ENCODE data around the gene ZFYVE28.

Gene ZFYVE28

DNA sequence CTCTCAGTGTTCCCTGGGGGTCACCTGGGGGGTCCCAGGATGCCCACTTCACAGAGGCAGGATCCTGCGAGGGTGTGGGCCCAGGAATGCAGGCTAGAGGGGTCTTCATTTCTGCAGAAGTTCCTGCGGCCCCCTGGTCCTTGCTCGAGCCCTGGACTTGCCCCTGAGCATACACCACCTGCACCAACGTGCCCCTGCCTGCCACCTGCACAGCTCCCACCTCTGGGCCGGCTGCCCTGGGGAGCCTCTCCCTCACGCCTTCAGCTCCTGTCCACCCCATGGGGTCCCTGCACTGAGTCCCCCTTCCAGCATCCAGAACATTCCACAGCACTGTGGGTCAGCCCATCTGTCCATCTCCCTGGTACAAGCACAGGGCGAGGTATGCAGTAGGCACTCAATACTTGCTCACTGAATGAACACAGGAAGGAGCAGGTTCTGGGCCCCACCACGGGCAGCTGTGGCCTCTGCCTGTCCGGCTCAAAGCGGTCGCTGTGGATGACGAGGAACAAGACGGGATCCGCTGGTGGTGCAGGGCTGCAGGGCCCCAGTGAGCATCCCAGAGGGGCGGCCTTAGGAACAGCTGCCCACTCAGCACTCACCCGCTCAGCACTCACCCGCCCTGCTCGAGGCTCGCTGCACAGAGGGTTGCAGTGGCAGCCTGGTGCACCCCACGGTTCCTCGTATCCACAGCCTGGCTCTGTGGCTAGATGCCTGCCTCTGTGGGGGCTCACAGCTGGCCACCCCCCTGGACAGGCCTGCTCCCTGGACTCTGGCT lies 86.1 kb downstream of the ZFYVE28 start:
- DNase-seq (ENCODE audit: low read depth) = no peak

DNA sequence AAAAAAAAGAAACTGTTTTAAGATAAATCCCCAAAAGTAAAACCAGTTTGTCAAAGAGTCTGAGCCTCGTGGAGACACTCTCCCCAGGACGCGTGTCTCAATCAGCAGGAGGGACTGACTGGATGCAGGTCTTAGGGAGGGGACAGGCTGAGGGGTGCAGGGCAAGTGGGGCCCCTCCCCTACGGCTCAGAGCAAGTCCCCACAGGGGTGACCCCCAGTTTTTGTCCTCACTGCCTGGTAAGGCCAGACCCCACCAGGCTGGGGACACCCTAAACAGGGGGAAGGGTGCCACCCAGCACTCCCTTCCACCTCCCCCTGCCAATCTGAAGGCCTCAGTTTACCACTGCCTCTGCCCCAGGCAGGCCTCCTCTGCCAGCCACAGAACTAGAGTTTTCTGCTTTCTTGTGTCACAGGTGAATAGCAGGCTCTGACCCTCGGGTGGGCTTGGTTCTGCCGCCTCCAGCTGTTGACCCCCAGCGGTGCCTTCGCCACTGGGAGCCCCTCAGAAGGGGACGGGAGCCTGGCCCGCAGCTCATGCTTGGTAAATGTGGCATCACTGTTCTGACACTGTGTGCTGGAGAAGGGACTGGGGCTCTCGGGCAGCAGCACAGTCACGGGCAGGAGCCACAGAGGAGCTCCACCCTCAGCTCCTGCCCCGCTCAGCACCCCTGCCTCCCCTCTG lies 86.8 kb downstream of the ZFYVE28 start:
- no peak for DNase-seq (ENCODE audit: low read depth)

DNA sequence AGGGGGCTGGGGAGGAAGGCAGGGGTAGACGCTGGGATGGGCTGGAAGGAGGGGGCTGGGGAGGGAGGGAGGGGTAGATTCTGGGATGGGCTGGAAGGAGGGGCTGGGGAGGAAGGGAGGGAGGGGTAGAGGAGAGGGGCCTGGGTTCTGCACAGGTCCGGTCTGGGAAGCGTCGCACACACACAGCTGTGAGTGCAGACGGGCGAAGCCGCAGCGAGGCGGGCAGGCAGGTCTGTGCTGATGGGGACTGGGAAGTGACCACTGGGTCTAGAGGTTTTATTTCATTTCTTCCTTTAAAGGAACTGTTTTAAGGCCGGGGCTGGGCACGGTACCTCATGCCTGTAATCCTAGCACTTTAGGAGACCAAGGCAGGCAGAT lies 87.4 kb downstream of the ZFYVE28 start:
- DNase-seq (ENCODE audit: low read depth) = no peak

DNA sequence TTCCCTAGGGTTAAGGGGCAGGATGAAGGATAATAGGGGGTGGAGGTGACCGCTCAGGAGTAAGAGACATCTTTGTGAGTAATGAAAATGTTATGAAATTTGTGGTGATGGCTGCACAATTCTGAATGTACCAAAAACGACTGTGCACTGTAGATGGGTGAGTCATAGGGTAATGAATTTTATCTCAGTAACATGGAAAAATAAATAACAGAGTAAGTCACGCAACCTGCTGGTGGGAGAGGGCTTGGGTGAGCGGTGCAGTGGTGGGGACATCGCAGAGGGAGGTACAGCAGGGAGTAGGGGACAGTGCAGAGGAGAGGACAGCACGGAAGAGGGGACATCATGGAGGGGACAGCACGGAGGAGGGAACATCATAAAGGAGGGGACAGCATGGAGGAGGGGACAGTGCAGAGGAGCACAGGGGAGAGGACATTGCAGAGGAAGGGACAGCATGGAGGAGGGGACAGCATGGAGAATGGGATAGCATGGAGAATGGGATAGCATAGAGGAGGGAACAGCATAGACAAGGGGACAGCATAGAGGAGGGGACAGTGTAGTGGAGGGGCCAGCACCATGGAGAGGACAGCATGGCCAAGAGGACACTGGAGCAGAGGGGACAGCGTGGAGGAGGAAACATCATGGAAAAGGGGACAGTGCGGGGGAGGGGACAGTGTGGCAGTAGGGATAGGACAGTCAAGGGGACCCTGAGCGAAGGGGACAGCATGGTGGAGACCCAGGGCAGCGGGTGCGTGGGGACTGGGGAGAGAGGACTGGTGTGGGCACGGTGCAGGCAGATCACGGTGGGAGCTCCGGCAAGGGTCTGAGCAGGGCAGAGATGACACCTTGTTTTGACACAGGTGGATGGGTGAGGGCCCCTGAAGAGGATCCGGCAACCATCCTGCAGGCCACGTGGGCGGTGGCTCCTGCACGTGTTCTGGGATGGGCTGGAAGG lies 88.1 kb downstream of the ZFYVE28 start:
- no peak for DNase-seq (ENCODE audit: low read depth)

DNA sequence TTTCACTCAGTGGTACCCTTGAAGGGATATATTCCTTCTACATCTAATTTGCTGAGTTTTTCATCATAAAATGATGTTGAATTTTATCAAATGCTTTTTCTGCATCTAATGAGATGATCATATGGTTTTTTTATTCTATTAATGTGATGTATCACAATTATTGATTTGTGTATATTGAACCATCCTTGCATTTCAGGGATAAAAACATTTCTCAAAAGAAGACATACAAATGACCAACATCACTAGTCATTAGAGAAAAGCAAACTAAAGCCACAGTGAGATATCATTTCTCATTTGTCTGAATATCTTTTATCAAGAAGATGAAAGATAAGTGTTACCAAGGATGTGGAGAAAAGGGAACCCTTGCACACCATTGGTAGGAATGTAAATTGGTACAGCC lies 90.9 kb downstream of the ZFYVE28 start:
- DNase-seq (ENCODE audit: low read depth) = no peak

DNA sequence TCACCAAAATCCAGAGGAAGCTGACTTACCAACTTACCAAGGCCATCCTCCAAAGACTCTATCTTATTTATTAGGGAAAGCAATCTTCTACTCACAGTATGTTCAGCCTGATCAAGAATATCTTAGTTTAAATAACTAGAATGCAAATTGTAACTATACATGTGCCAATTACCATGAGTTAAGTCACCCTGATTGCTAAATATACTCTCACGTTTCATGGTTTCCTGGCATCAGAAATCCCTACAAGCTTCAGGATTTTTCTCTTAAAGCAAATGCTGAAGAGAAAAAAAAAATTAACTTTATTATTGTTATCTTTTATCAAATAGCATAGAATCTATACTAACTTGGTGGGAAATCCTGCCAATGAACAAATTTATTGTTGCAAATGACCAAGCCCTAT lies 93.6 kb downstream of the ZFYVE28 start:
- no peak for DNase-seq (ENCODE audit: low read depth)

DNA sequence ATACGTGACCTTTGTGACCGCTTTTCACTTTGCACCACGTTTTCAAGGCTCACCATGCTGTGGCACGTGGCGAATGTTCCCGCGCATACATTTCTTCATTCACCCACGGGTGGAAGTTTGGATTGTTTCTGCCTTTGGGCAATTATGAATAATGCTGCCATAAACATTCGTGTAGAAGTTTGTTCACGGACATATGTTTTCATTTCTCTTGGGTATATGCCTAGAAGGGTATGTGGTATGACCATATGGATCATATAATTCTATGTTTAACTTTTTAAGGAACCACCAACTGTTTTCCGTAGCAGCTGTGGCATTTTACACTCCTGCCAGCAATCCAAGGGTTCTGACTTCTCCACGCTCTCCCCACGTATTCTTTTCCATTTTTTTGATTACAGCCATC lies 95.6 kb downstream of the ZFYVE28 start:
- DNase-seq (ENCODE audit: low read depth) = no peak

DNA sequence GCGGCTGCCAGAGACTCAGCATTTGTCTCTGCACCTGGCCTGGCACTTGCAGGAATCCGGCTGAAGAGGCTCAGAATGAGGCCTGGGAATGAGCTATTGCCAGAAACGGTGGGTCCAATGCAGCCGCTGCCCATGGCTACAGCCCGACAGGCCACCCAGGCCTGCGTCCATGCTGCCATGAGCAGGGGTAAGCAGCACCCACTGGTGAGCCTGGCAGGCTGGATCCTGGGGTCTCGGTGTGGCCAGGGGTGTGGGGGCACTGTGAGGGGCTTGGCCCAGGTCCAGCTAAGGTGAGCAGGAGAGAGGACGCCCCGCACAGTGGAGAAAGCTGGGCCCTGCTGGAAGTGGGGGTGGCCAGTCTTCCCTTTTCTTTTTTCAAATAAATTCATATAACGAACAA lies 96.2 kb downstream of the ZFYVE28 start:
- no peak for DNase-seq (ENCODE audit: low read depth)

DNA sequence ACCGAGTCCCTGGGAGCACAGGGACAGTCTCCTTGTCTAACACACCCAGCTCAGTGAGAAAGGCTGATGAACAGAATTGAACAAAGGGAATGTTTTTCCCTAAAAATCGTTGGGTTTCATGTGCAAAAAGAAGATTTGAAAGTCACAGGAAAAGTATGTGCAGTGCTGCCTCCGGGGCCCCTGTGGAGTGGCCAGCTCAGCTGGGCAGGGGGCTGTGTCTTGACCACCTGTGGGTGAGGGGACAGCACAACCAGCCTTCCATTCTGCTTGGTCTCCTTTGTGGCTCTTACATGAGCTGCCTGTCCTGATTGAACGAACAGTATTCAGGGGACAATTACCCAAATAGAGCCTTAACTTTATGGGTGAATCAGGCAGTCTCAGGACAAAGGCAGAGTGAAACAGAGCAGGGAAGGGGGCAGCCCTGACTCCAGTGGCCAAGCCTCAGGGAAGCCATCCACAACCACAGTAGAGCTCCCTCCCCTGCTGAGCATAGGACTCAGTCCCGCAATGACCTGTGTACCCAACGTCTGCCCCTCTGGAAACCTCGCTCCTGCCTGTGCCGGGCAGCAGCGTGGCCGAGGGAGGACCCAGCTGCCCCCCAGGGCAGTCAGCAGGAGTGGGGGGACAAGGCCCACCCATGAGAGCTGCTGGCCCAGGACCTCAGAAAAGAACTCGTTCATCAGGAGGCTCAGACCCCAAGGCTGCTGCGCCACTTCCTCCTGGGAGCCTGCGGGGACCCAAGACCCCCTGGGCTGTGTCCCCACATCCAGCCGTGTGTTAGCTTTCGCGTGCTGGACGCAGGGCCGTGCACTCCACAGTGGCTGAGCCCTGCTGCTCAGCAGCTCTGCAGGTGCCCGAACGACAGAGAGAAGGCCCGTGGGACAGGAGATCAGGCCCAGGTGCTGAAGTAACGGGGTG lies 96.9 kb downstream of the ZFYVE28 start:
- no peak for DNase-seq (ENCODE audit: low read depth)

DNA sequence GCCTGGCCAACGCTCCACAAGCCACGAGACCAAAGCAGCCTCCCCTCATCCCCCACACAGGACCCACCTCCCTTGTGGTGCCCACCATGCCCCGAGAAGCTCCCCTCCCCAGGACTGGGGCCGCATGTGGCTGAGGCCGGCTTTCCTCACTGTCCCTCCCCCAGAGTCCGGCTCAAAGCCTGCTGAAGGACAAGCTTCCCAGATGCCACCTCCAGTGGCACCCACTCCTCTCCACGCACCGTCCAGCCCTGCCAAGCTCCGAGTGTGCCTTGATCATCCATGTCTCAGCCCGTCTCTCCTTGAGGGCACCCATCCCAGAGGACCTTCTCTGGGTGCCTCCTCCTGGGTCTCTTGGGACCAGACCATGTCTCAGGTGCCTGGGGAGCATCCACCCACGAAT lies 97.7 kb downstream of the ZFYVE28 start:
- DNase-seq (ENCODE audit: low read depth) = no peak

DNA sequence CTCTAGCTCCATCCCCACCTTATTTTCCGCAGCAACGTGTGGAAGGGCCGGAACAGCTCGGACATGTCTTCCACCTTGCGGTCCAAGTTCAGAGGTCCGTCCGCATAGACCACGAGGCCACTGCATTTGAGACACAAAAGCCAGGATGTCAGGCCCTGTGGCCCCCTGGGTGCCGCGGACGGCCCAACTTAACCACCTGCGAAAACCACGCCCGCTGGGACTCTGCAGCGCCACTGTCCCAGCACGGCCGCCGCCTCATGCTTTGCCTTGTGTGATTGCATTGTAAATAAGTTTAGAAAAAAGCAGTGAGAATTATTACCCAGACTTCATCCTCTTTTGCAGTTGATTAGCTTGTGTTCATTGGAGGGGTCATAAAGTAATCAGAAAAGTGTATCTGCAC lies 98.3 kb downstream of the ZFYVE28 start:
- DNase-seq (ENCODE audit: low read depth) = no peak

DNA sequence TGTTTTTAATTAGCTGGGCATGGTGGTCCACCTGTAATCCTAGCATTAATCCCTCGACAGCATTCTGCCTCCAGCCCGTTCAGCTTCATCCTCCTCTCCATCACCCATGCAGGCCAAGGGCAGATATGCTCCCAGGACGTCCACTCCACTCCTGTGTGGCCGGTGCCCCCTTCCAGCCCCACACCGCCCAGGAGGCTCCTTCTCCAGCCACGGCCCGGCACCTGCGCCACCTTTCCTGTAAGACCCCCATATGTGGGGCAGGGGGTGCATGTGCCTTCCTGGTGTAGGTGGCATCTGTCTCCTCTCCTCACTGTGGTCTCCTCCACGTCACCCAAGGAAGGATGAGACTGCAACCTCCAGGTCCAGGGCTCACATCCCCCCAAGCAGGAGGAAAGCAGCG lies 99.6 kb downstream of the ZFYVE28 start:
- DNase-seq (ENCODE audit: low read depth) = no peak

DNA sequence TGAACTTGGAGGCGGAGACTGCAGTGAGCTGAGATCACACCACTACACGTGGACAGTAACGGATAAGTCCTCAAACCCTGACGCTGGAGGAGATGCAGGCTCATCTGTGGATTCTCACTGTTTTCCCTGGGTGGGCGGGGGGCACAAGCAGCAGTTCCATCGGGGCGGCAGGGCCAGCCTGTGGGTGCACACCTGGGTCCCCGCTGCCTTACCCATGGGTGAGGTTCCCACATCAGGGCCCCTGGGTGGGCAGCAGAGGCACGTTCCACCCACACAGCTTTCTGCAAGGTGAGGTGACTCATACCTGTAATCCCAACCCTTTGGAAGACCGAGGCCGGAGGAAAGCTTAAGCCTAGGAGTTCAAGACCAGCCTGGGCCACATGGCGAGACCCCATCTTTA lies 100.0 kb downstream of the ZFYVE28 start:
- DNase-seq (ENCODE audit: low read depth) = no peak

DNA sequence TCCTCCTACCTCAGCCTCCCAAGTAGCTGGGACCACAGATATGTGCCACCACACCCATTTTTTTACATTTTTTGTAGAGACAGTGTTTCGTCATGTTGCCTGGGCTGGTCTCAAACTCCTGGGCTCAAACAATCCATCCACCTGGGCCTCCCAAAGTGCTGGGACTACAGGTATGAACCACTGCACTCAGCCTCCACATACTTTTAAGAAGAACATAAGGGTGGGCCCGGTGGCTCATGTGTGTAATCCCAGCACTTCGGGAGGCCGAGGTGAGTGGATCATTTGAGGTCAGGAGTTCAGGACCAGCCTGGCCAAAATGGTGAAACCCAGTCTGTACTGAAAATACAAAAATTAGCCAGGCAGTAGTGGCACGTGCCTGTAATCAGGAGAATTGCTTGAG lies 105.1 kb downstream of the ZFYVE28 start:
- no peak for DNase-seq (ENCODE audit: low read depth)

DNA sequence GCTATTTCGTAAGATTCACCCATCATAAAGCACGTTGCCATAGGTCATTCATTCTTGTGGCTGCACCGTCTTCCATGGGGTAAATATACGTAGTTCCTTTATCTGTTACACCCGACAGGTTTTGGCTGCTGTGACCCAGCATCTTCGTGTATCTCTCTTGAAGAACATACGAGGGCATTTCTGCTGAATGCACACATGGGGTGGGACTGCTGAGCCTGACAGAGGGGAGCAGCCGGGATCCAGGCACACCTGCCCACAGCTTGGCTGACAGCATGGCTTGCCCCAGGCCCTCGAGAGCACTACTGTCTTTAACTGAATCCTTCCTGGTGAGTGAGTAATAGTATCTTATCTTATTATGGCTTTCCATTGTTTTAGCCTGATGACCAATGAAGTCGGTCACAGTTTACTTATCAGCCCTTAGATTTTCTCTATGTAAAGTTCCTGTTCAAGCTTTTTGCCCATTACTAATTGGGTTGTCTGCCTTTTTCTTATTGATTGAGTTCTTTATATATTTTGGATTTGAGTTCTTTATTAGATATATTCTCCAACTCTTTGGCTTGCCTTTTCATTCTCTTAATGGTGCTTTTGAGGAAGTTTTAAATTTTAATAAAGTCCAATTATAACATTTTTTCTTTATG lies 111.6 kb downstream of the ZFYVE28 start:
- no peak for DNase-seq (ENCODE audit: low read depth)

DNA sequence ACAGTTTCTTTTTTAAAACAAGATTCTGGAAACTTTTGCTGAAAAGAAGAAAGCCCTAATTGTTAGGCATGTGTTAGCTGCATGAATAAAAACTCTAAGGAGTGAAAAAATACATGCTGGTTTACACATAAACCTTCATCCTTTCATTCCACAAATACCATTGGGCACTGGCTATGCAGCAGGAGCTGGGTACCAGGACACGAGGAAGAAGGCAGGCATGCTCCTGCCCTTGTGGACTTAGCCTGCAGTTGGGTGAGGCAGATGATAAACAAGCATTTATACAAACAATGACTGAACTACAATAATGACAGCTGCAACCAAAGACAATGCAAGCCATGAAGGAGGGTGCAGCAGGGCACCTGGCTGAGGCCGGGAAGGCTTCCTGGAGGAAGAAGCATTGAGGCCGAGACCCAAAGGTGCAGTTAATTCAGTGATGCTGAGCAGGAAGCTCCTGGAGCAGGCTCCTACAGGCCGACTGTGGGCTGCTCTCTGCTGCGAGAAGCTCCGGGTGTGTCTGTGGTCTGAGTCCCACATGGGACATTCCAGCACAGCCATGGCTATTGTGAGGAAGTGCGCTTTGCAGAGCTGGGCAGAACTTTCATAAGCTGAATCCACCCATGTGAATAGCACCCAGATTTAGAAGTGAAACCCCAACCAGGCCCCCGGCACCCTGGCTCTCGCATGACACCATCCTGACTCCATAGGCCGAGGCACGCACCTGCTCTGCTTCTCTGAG lies 112.5 kb downstream of the ZFYVE28 start:
- no peak for DNase-seq (ENCODE audit: low read depth)

DNA sequence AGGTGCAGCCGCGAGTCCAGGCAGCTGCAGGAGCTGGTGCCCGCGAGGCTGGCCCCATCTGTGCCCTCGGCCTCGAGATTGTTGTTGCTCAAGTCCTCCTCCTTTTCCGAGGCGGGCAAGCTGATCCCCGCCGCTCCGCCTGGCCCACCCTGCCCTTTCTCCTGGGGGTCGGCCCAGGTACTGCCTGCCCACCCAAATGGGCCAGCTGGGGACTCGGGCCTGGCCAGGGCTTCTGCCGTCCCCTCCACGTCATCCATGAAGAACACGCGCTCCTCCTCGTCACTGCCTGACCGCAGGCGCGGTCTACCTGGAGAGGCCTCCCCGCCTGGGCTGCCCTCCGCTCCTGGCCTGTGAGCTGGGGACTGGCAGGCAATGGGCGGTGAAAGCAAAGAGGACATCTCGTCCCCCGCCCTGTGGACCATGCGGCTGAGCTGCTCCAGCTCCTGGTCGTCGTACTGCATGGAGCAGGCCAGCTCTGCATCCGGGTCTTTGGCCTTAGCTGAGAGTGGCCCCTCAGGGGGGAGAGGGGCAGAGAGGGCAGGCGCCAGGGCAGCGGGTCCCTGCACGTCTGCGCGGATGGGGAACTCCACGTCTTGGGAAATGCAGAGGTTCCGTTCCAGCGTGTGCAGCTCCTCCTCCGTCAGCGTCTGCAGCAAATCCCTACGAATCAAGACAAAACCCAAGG lies 113.4 kb downstream of the ZFYVE28 start:
- no peak for DNase-seq (ENCODE audit: low read depth)

DNA sequence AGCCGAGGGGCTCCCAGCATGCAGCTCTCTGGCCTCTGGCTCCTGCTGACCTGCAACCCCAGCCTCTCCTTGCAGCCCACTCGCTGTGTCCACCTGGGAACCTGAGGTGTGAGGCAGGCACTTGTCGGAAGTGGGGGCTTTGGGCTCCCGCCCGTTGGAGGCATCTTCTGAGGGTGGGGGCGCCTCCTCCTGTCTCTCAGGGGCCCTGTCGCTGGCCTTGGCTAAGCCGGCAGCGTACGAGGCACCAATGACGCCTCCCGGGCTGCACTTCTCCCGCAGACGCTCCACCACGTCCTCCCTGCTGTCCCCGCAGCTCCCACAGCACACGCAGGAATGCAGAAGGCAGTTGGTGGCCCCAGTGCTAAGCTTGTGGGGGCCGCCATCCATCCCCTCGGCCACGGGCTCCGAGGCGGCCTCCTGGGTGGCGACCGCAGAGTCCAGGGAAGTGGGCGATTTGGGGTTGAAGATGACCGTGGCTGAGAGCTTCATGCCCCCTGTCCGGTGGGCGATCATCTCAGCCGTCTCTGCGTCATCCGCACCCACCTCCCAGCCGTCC lies 114.0 kb downstream of the ZFYVE28 start:
- no peak for DNase-seq (ENCODE audit: low read depth)

DNA sequence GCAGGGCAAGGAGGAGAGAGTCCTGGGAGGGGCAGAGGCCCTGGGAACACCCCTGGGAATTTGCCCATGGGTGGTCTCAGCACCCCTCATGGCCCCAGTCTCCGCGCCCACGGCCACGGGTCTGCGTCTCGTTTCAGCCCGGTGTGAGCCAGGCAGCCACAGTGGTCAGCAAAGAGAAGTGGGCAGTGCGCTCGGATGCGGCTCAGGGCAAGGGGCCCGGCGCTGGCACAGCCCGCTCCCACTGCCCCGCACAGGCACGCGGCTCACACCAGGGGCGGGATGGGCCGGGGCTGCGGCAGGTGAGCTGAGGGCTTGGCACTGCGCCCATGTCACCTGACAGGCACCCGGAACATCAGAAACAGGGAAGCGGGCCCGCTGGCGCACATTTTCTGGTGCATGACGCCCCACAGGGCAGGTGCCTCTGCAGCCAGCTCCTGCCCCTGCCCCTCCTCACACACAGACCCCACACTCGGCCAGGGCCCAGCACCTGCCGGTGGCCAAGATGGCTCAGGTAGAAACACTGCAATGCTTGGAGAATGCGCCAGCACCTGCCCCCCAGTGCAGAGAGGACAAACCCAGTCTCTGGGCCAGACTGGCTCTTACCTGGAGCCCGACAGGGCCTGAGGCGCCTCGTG lies 114.6 kb downstream of the ZFYVE28 start:
- no peak for DNase-seq (ENCODE audit: low read depth)
